K562 (cell line): ENCODE data around the gene B3GALNT1. TPM values are rescaled to one million over a fixed set of nuclear protein-coding genes. Genes with fewer than 3 reads are reported as not detected.

ENCODE experiments used
- ATAC-seq: fragments of 200-7000 bp; cut with Tn5 transposase; 3 replicates; pipeline ENCODE4 v1.9.1; 2020; ENCODE audit warnings: moderate library complexity
- BruUV-seq: library from RNA; stranded (reverse); fragments of 400-500 nt; replicated peaks from 2 replicates; lab custom pipeline; 2021; lab: Mats Ljungman, UMichigan
- CTCF ChIA-PET: fragments of 300-600 bp; formaldehyde crosslinking; extraction: SDS; loops from one replicate; lab custom pipeline; 2021; ENCODE audit warnings: low intra/inter-chr PET ratio; lab: Yijun Ruan, JAX
- POLR2A ChIA-PET: fragments of 300-600, 350-650 bp; sonication (Branson Sonifier 250); formaldehyde crosslinking; extraction: SDS; loops from one replicate; lab custom pipeline; 2021; ENCODE audit warnings: antibody characterized with exemption, inconsistent platforms; lab: Yijun Ruan, JAX
- DNase-seq, 4 experiments: peaks; one replicate each; pipeline versions ENCODE4 v3.0.0 to v3.0.0-alpha.2; 2011 to 2018; ENCODE audit warnings: low spot score in 3 of 4, mixed read lengths in 3 of 4; ENCODE audit errors: extremely low read depth in 1 of 4
- FAIRE-seq: peaks from 2 replicates; lab custom pipeline; 2011; peaks lifted over from hg19 to GRCh38; lab: Jason Lieb, UNC
- H2AFZ ChIP-seq: 2 replicates; pipeline ENCODE4 v1.6.0; 2011; ENCODE audit warnings: low read depth, low read length, control low read depth, inconsistent platforms
- H3K27ac ChIP-seq: fragments of 200-600 bp; 3 replicates; pipeline ENCODE4 v1.8.0; 2011; ENCODE audit warnings: low read depth, mild to moderate bottlenecking, control low read depth, inconsistent platforms, low read length, moderate library complexity, mixed read lengths; ENCODE audit errors: extremely low read depth
- H3K27me3 ChIP-seq, 2 experiments: fragments of 300-600 bp in 1 of 2; 2 replicates in 1 of 2; 3 replicates in 1 of 2; pipeline versions ENCODE4 v1.6.0 to v1.8.0; 2011; ENCODE audit warnings: inconsistent platforms in 2 of 2, low read length in 2 of 2, mild to moderate bottlenecking in 1 of 2, mixed read lengths in 1 of 2, moderate library complexity in 1 of 2; ENCODE audit not compliant: control insufficient read depth in 2 of 2, insufficient read depth in 2 of 2
- H3K36me3 ChIP-seq: fragments of 300-600 bp; 3 replicates; pipeline ENCODE4 v1.8.0; 2011; ENCODE audit warnings: mild to moderate bottlenecking, low read length, inconsistent platforms; ENCODE audit not compliant: control insufficient read depth, insufficient read depth
- H3K4me1 ChIP-seq, 2 experiments: fragments of 200-600 bp in 1 of 2; replicated peaks in 1 of 2; 2 replicates in 1 of 2; 3 replicates in 1 of 2; pipeline versions ENCODE4 v1.5.1 to v1.8.0; 2011; ENCODE audit warnings: inconsistent platforms in 2 of 2, low read length in 2 of 2, mild to moderate bottlenecking in 1 of 2, mixed read lengths in 1 of 2, moderate library complexity in 1 of 2; ENCODE audit not compliant: control insufficient read depth in 2 of 2, insufficient read depth in 2 of 2
- H3K4me2 ChIP-seq: 2 replicates; pipeline ENCODE4 v1.6.1; 2011; ENCODE audit warnings: low read length, control low read depth, inconsistent platforms, mixed read lengths; ENCODE audit not compliant: insufficient read depth
- H3K4me3 ChIP-seq: fragments of 200-600 bp; sonication (generic), shearing (Covaris generic); 2 replicates; pipeline ENCODE4 v1.5.1; 2016; ENCODE audit warnings: control low read depth, inconsistent platforms
- H3K79me2 ChIP-seq: fragments of 200-600 bp; 3 replicates; pipeline ENCODE4 v1.8.0; 2011; ENCODE audit warnings: low read length, inconsistent platforms; ENCODE audit not compliant: control insufficient read depth, insufficient read depth
- H3K9ac ChIP-seq, 2 experiments: 2 replicates each; pipeline versions ENCODE4 v1.6.0 to v1.6.1; 2011; ENCODE audit warnings: low read depth in 2 of 2, low read length in 2 of 2, control low read depth in 1 of 2, inconsistent platforms in 1 of 2, mild to moderate bottlenecking in 1 of 2, mixed read lengths in 1 of 2; ENCODE audit not compliant: insufficient read depth in 1 of 2
- H3K9me1 ChIP-seq: one replicate; pipeline ENCODE4 v1.6.0; 2011; ENCODE audit warnings: inconsistent platforms, mild to moderate bottlenecking, low read length, moderate library complexity; ENCODE audit not compliant: control insufficient read depth, insufficient read depth
- H3K9me3 ChIP-seq: replicated peaks from 2 replicates; pipeline ENCODE4 v1.5.1; 2011; ENCODE audit warnings: low read depth, low read length, inconsistent platforms; ENCODE audit not compliant: control insufficient read depth, insufficient read depth
- H4K20me1 ChIP-seq: replicated peaks from 2 replicates; pipeline ENCODE4 v1.6.1; 2011; ENCODE audit warnings: low read length, inconsistent platforms, mixed read lengths; ENCODE audit not compliant: control insufficient read depth, insufficient read depth
- CCNT2 ChIP-seq: IDR thresholded peaks from 2 replicates; pipeline ENCODE4 v1.6.1; 2011; ENCODE audit warnings: borderline replicate concordance, low read depth, mild to moderate bottlenecking, moderate library complexity, mixed read lengths, low read length; ENCODE audit not compliant: insufficient read length; ENCODE audit errors: extremely low read depth
- RAD21 ChIP-seq, 2 experiments: fragments of 250-450 bp in 1 of 2; fragments of 450-650 bp in 1 of 2; sonication (Bioruptor Pico) in 1 of 2; formaldehyde crosslinking in 1 of 2; IDR thresholded peaks in 1 of 2; conservative IDR thresholded peaks in 1 of 2; 2 replicates each; pipeline versions ENCODE4 v1.4.0 to v1.8.0; 2020 to 2022; ENCODE audit warnings: mild to moderate bottlenecking in 2 of 2, moderate library complexity in 1 of 2
- SNRNP70 ChIP-seq: fragments of 200-400 bp; formaldehyde crosslinking; optimal IDR thresholded peaks from 2 replicates; pipeline ENCODE3; 2017; ENCODE audit warnings: low read depth, low read length
- WGBS: fragments of 100-300 bp; shearing (Covaris generic); methylation state at CpG from one replicate; pipeline ENCODE4 v1.1.6; 2016; ENCODE audit warnings: low coverage, mixed read lengths; ENCODE audit not compliant: insufficient coverage; ENCODE audit errors: missing lambda C conversion rate; 5-methylcytosine and 5-hydroxymethylcytosine counted together
- in situ Hi-C: fragments of 300-500 bp; cut with MboI; formaldehyde crosslinking; loops from 4 replicates; pipeline ENCODE4 v1.15.0; 2018; ENCODE audit warnings: inconsistent platforms, mixed read lengths
- intact Hi-C: fragments of 100-400 bp; cut with micrococcal nuclease; formaldehyde crosslinking; loops from 2 replicates; pipeline ENCODE4 v1.14.2; 2022
- polyA plus RNA-seq, 8 experiments: library from polyadenylated mRNA; depleted of rRNA in 4 of 8; stranded (reverse) in 5 of 8; unstranded in 3 of 8; fragments of >200 nt; fragmentation: Nextera tagmentation in 2 of 8; fragmentation: Illumina TruSeq in 1 of 8; extraction: Ambion mirVana in 2 of 8; extraction: Trizol in 1 of 8; gene quantifications; 2 replicates each; pipeline versions ENCODE4 v1.2.1 to v1.2.3, GENCODE V29; 2011 to 2014; ENCODE audit warnings: inconsistent platforms in 1 of 8, missing spikeins in 1 of 8
- total RNA-seq, 7 experiments: library from RNA; depleted of rRNA in 6 of 7; stranded (reverse); fragments of >200 nt in 6 of 7; fragmentation: Illumina TruSeq in 2 of 7; extraction: Trizol in 2 of 7; gene quantifications; 2 replicates each; pipeline versions ENCODE4 v1.2.1 to v1.2.3, GENCODE V29; 2011 to 2021; ENCODE audit warnings: low replicate concordance in 1 of 7
- TF ChIP-seq, protein P1 (sequence below): sonication (generic); formaldehyde crosslinking; IDR thresholded peaks from 2 replicates; pipeline ENCODE4 v1.8.1; 2023; ENCODE audit warnings: mild to moderate bottlenecking, missing genetic modification reagents
- TF ChIP-seq, protein P2 (sequence below), 3 experiments: IDR thresholded peaks in 2 of 3; conservative IDR thresholded peaks in 1 of 3; 2 replicates each; pipeline ENCODE4 v1.5.1; 2011 to 2012; ENCODE audit warnings: low read length in 3 of 3, mild to moderate bottlenecking in 3 of 3, control low read depth in 2 of 3, improper control_type of control experiment in 1 of 3, inconsistent platforms in 1 of 3, low read depth in 1 of 3, mixed read lengths in 1 of 3, moderate library complexity in 1 of 3; ENCODE audit not compliant: insufficient read depth in 2 of 3
- TF ChIP-seq, protein P3 (sequence below), 2 experiments: fragments of 450-650 bp; formaldehyde crosslinking in 1 of 2; IDR thresholded peaks; 2 replicates each; pipeline versions ENCODE4 v1.4.0 to v1.6.1; 2014 to 2020; ENCODE audit warnings: mild to moderate bottlenecking in 2 of 2, borderline replicate concordance in 1 of 2, low read depth in 1 of 2

The B3GALNT1 gene
- total and polyA plus RNA-seq, 9 of the 15 experiments (the other 6 are each of a cell fraction or from before 2014, with no cell fraction given): 0.53 to 2.0 (median 1.2) TPM

DNA sequence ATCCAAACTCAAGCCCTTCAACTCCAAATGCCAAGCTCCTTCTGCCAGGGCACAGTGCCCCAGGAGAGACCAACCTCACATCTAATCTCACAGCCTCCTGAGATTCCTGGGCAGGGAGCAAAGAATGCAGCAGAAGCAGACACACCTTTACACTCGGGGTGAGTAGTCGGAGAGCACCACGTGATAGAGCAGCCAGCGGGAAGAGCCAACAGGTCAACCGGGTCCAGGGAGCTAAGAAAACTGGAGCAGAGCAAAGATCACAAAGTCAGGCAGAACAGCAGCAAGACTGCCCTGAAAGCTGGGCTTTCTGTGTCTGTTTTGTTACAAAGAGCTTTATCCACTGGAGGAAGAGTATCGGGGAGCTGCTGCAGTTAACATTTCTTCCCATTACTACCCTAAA is 4.2 kb downstream of the B3GALNT1 start (continued):
- no peak for TF ChIP-seq SNRNP70

DNA sequence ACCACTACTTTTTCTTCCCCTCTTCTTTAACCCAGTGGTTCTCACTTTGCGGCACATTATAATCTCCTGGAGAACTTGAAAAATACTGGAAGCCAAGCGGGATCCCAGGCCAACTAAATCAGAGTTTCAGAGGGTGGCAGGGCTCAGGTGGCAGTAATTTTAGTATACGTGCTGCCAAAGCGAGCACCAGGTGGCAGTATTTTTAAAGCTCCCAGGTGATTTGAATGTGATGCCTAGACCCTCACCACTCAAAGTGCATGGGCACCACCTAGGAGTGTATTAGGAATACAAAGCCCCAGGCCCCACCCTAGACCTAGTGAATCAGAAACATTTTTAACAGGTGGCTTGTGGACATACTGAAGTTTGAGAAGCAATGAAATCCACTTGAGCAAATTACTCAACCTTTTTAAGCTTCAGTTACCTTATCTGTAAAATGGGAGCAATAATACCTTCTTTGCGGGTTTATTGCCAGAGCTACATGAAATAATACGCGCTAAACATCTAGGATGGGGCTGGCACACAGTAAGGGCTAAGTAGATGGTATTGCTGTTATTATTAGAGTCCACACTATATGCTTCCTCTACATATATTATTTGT is 8.3 kb downstream of the B3GALNT1 start:
- no peak overlapping the region for H3K27ac ChIP-seq
- intact Hi-C loops (loop anchor here (5.0 kb wide), 1 partner anchor 175 kb away; no protein-coding TSS in a partner anchor), in situ Hi-C loops (no loop called here)
- no peak for FAIRE-seq
- peaks cover 0 to 6% of the 10 kb centered on the region in 2 experiments; a peak in 1 of 5 replicates for H3K27me3 ChIP-seq
- H3K9me3 ChIP-seq: no peaks in the 10 kb centered on the region
- 7% methylated on average over 7 of the region's 7 CpGs for WGBS
- no peaks in the 10 kb centered on the region for H3K4me1 ChIP-seq
- H3K4me3 ChIP-seq: no peak overlapping the region
- no TSS peak for BruUV-seq
- no peaks in the 10 kb centered on the region for H3K36me3 ChIP-seq
- H3K79me2 ChIP-seq: no peaks in the 10 kb centered on the region
- no peak overlapping the region for H2AFZ ChIP-seq
- no peak; the same call in 2 of the 3 replicates for ATAC-seq
- CTCF ChIA-PET: interaction anchor here (2.1 kb wide), 1 partner anchor 178 kb away, joined by 12 read pairs; no protein-coding TSS in a partner anchor
- H3K9ac ChIP-seq: no peak overlapping the region
- H4K20me1 ChIP-seq: no peaks in the 10 kb centered on the region
- H3K4me2 ChIP-seq: no peak overlapping the region
- peak in 1 of 4 experiments; percentile 9 for DNase-seq
- no peaks in the 10 kb centered on the region for H3K9me1 ChIP-seq
- POLR2A ChIA-PET: no interaction called here
- TF ChIP-seq, protein P1, sequence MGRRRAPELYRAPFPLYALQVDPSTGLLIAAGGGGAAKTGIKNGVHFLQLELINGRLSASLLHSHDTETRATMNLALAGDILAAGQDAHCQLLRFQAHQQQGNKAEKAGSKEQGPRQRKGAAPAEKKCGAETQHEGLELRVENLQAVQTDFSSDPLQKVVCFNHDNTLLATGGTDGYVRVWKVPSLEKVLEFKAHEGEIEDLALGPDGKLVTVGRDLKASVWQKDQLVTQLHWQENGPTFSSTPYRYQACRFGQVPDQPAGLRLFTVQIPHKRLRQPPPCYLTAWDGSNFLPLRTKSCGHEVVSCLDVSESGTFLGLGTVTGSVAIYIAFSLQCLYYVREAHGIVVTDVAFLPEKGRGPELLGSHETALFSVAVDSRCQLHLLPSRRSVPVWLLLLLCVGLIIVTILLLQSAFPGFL (CRISPR knock-in tag): no peak
- TF ChIP-seq CCNT2 (no peak), RAD21 (CRISPR knock-in tag; conservative IDR thresholded peaks at IDR 0.05 in 1 of 2, IDR thresholded peaks at IDR 0.05 in 1 of 2) (peak in 1 of 2 experiments; percentile 24; a peak in 1 of 4 replicates)
- TF ChIP-seq, protein P2, sequence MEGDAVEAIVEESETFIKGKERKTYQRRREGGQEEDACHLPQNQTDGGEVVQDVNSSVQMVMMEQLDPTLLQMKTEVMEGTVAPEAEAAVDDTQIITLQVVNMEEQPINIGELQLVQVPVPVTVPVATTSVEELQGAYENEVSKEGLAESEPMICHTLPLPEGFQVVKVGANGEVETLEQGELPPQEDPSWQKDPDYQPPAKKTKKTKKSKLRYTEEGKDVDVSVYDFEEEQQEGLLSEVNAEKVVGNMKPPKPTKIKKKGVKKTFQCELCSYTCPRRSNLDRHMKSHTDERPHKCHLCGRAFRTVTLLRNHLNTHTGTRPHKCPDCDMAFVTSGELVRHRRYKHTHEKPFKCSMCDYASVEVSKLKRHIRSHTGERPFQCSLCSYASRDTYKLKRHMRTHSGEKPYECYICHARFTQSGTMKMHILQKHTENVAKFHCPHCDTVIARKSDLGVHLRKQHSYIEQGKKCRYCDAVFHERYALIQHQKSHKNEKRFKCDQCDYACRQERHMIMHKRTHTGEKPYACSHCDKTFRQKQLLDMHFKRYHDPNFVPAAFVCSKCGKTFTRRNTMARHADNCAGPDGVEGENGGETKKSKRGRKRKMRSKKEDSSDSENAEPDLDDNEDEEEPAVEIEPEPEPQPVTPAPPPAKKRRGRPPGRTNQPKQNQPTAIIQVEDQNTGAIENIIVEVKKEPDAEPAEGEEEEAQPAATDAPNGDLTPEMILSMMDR (IDR thresholded peaks at IDR 0.05 in 2 of 3, conservative IDR thresholded peaks at IDR 0.05 in 1 of 3; ENCODE audit: insufficient read depth in 2 of 3, low read depth in 1 of 3, low read length in 3 of 3): peak; percentile 18 to 29 (median 23); a peak in 2 of 6 replicates
- TF ChIP-seq, protein P3, sequence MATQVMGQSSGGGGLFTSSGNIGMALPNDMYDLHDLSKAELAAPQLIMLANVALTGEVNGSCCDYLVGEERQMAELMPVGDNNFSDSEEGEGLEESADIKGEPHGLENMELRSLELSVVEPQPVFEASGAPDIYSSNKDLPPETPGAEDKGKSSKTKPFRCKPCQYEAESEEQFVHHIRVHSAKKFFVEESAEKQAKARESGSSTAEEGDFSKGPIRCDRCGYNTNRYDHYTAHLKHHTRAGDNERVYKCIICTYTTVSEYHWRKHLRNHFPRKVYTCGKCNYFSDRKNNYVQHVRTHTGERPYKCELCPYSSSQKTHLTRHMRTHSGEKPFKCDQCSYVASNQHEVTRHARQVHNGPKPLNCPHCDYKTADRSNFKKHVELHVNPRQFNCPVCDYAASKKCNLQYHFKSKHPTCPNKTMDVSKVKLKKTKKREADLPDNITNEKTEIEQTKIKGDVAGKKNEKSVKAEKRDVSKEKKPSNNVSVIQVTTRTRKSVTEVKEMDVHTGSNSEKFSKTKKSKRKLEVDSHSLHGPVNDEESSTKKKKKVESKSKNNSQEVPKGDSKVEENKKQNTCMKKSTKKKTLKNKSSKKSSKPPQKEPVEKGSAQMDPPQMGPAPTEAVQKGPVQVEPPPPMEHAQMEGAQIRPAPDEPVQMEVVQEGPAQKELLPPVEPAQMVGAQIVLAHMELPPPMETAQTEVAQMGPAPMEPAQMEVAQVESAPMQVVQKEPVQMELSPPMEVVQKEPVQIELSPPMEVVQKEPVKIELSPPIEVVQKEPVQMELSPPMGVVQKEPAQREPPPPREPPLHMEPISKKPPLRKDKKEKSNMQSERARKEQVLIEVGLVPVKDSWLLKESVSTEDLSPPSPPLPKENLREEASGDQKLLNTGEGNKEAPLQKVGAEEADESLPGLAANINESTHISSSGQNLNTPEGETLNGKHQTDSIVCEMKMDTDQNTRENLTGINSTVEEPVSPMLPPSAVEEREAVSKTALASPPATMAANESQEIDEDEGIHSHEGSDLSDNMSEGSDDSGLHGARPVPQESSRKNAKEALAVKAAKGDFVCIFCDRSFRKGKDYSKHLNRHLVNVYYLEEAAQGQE (IDR thresholded peaks at IDR 0.05; ENCODE audit: borderline replicate concordance): 0 out of 2 replicates have a peak, but pooled peaks have one; percentile 4
- TF ChIP-seq, protein P3 (CRISPR knock-in tag; IDR thresholded peaks at IDR 0.05; ENCODE audit: low read depth): no peak
